BJ (cell line): Measurements from ENCODE around the gene COA1. TPM values are rescaled to one million over a fixed set of nuclear protein-coding genes. Genes with fewer than 3 reads are reported as not detected.
"Not testable (repeated sequence)": the region's sequence is repeated elsewhere in the genome, so short reads cannot be mapped to it uniquely, and the experiment has no call there.

Source experiments
- CTCF ChIA-PET: fragments of 350-600 bp; formaldehyde crosslinking; extraction: SDS; loops from one replicate; lab custom pipeline; 2021; ENCODE audit warnings: antibody characterized with exemption, inconsistent platforms; lab: Yijun Ruan, JAX
- POLR2A ChIA-PET: fragments of 300-600 bp; sonication (Branson Sonifier 250); formaldehyde crosslinking; extraction: SDS; loops from one replicate; lab custom pipeline; 2021; ENCODE audit warnings: antibody characterized with exemption; lab: Charles Lee
- DNase-seq: peaks from one replicate; pipeline ENCODE4 v3.0.0-alpha.2; 2011; ENCODE audit warnings: low read depth
- H3K27me3 ChIP-seq: 2 replicates; pipeline ENCODE4 v1.6.0; 2011; ENCODE audit warnings: low read length; ENCODE audit not compliant: control insufficient read depth, insufficient read depth
- H3K36me3 ChIP-seq: 2 replicates; pipeline ENCODE4 v1.5.1; 2011; ENCODE audit warnings: low read length; ENCODE audit not compliant: control insufficient read depth, insufficient read depth
- H3K4me3 ChIP-seq: 2 replicates; pipeline ENCODE4 v1.5.1; 2011; ENCODE audit warnings: low read depth, mild to moderate bottlenecking, control low read depth, low read length
- CTCF ChIP-seq: IDR thresholded peaks from 2 replicates; pipeline ENCODE4 v1.5.1; 2011; ENCODE audit warnings: low read depth, mild to moderate bottlenecking, control low read depth, inconsistent platforms, low read length, moderate library complexity; ENCODE audit not compliant: insufficient read depth
- polyA plus RNA-seq: library from polyadenylated mRNA; depleted of rRNA; stranded (reverse); fragments of >200 nt; gene quantifications from 2 replicates; pipeline ENCODE4 v1.2.3, GENCODE V29; 2011

Gene COA1
- polyA plus RNA-seq, 1 experiment: 20.2 TPM

GRCh38 chr7:43689115-43689514 lies 40.2 kb downstream of the COA1 start:
- CTCF ChIA-PET: interaction anchor here (0.8 to 2.3 kb wide), 3 partner anchors 11 to 117 kb away, joined by 3 to 19 read pairs (median 11); partner anchors contain the start of gene STK17A

GRCh38 chr7:43687866-43688265 lies 41.5 kb downstream of the COA1 start:
- DNase-seq, H3K36me3 ChIP-seq, H3K4me3 ChIP-seq, H3K27me3 ChIP-seq, POLR2A ChIA-PET: not testable (repeated sequence)
- CTCF ChIA-PET: interaction anchor here (2.1 to 2.3 kb wide), 2 partner anchors 12 to 105 kb away, joined by 11 to 19 read pairs; partner anchors contain the start of gene STK17A

More at GRCh38 chr7:43689115-43689514, 40.2 kb downstream of the COA1 start:
- Histone ChIP-seq H3K36me3 (no peaks in the 10 kb centered on the region), H3K4me3 (no peak overlapping the region), H3K27me3 (no peaks in the 10 kb centered on the region)
- DNase-seq: no peak
- TF ChIP-seq CTCF: no peak
- POLR2A ChIA-PET: no interaction called here

- POLR2A ChIA-PET: no interaction called here
- CTCF ChIA-PET: interaction anchor here (1.1 to 3.7 kb wide), 3 partner anchors 9 to 104 kb away, joined by 3 to 14 read pairs (median 5); partner anchors contain the start of gene STK17A
- no peak for DNase-seq
These were observed 42.3 kb downstream of the COA1 start for GRCh38 chr7:43686991-43687390.

DNA sequence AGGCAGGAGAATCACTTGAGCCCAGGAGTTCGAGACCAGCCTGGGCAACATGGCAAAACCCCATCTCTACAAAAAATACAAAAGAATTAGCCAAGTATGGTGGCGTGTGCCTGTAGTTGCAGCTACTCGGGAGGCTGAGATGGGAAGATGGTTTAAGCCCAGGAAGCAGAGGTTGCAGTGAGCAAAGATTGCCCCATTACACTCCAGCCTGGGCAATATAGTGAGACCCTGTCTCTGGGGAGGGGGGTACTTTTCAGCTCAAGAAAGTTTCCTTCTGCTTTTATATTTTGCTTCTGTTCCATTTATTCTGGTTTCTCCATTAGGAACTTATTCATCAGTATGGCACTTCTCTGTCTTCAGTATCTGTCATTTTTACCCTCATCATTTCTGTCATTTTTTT lies 48.6 kb downstream of the COA1 start:
- CTCF ChIA-PET: interaction anchor here (0.7 to 0.9 kb wide), 2 partner anchors 98 to 100 kb away, joined by 3 read pairs; partner anchors contain the start of gene STK17A
- H3K36me3 ChIP-seq: no peaks in the 10 kb centered on the region
- no peak overlapping the region for H3K4me3 ChIP-seq
- POLR2A ChIA-PET: no interaction called here
- DNase-seq: no peak
- no peak for TF ChIP-seq CTCF
- no peaks in the 10 kb centered on the region for H3K27me3 ChIP-seq

More at GRCh38 chr7:43686991-43687390, 42.3 kb downstream of the COA1 start:
- TF ChIP-seq CTCF: no peak
- H3K27me3 ChIP-seq: no peaks in the 10 kb centered on the region
- no peaks in the 10 kb centered on the region for H3K36me3 ChIP-seq
- H3K4me3 ChIP-seq: no peak overlapping the region

GRCh38 chr7:43679210-43680068 lies 49.9 kb downstream of the COA1 start:
- DNase-seq: no peak
- POLR2A ChIA-PET: no interaction called here
- TF ChIP-seq CTCF: no peak
- Histone ChIP-seq H3K27me3 (no peaks in the 10 kb centered on the region), H3K4me3 (no peak overlapping the region), H3K36me3 (no peaks in the 10 kb centered on the region)
- CTCF ChIA-PET: interaction anchor here (0.7 kb wide), 2 partner anchors 15 to 239 kb away, joined by 3 to 5 read pairs; no protein-coding TSS in a partner anchor
